Right ventricle myocardium superior (tissue), 1 donor: ENCODE data around the gene ERFE. TPM values are rescaled to one million over a fixed set of nuclear protein-coding genes. Genes with fewer than 3 reads are reported as not detected.
A peak's percentile ranks its signal among the peaks of the same experiment; 100 is the strongest.
"Not testable (repeated sequence)": the region's sequence is repeated elsewhere in the genome, so short reads cannot be mapped to it uniquely, and the experiment has no call there.

Source experiments
- ATAC-seq: fragments of 200-7000 bp; cut with Tn5 transposase; one replicate; pipeline ENCODE4 v1.9.1; 2020; ENCODE audit warnings: mild to moderate bottlenecking; ENCODE audit not compliant: poor library complexity
- DNase-seq: peaks from one replicate; pipeline ENCODE4 v3.0.0-alpha.2; 2020
- intact Hi-C: fragments of 100-400 bp; cut with DNase I; formaldehyde crosslinking; loops from one replicate; pipeline ENCODE4 v1.11.2; 2022
- total RNA-seq: library from RNA; stranded (reverse); fragmentation: NEBNext Ultra II Directional; extraction: Animal tissue kit (Norgen Biotek cat#: 25700); gene quantifications from one replicate; pipeline ENCODE4 v1.2.1, GENCODE V29; 2021
- donor health status: DM: no; HTN: yes; CAD: no; lungs with severe emphysema.

The ERFE gene
- total RNA-seq, 1 donor from 2014 or later: not detected

- intact Hi-C loops: no loop called here
- ATAC-seq: no peak
- no peak for DNase-seq
These were observed 3.6 kb downstream of the ERFE start for GRCh38 chr2:238162251-238162845.

- ATAC-seq: no peak
- DNase-seq: no peak
- intact Hi-C loops: no loop called here
These were observed 4.2 kb downstream of the ERFE start for GRCh38 chr2:238162846-238163441.

DNA sequence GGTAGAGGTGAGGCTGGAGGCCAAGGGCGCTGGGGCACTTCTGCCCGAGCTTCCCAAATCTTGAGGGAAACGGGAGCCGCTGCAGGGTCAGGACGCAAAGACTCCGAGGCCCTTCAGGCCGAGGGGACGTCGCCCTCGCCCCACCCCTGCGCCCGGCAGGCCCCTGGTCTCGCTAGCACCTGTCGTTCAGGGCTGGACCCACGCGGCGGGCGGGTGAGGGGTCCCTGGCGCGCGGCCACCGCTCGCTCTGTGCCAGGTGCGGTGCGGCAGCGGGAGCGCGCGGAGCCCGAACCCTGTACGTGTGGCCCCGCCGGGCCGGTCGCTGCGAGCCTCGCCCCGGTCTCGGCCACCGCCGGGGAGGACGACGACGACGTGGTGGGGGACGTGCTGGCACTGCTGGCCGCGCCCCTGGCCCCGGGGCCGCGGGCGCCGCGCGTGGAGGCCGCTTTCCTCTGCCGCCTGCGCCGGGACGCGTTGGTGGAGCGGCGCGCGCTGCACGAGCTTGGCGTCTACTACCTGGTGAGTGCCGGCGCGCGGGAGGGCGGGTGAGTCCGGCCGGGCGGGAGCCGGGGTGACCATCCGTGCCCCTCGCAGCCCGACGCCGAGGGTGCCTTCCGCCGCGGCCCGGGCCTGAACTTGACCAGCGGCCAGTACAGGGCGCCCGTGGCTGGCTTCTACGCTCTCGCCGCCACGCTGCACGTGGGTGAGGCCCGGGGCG lies 4.9 kb downstream of the ERFE start:
- DNase-seq (no peak), ATAC-seq (no peak)
- intact Hi-C loops: no loop called here

DNA sequence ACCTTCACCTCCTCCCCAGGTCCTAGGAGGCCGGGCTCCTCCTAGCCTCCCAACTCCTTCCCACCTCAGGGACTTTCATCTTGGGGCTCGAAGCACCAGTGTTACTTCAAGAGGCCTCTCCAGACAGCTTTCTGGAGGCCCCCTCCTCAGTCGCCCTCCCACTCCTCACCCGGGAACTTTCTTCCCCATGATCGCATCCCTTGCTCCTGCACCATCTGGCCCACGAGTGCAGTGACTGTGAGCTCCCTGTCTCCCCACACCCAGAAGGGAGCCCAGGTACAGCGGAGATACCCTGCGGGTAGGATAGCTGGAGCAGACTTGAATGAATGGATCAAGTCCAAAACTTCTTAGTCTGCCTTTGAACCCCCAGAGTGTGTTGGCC lies 6.1 kb downstream of the ERFE start:
- DNase-seq (no peak), ATAC-seq (no peak)
- intact Hi-C loops: no loop called here

DNA sequence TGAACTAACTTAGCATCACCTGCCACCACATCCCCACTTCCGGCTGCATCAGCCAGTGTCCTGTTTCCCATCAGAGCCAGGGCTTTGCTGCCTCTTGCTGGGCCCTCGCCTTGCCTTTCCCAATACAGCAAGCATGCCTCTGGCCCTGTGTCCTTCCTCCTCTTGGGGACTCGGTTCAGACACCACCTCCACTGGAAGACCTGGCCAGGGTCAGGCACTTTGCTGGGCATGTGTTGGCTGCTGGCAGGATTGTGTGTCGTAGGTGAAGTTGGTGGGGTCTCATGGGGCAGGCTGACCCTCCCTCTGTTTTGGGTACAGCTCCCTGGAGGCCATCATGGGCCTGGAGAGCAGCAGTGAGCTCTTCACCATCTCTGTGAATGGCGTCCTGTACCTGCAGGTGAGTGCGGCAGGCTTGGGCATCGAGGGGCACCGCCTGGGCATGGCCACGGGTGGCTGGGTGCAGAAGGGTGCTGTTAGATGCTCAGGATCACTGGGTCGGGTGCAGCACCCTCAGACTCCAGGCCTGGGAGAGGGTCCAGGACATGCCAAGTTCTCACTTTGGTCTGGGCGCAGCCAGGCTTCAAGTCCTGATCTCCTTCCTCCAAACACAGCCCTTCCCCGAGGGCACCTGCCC lies 6.6 kb downstream of the ERFE start:
- DNase-seq: peak; percentile 35
- no peak for ATAC-seq
- intact Hi-C loops: no loop called here

DNA sequence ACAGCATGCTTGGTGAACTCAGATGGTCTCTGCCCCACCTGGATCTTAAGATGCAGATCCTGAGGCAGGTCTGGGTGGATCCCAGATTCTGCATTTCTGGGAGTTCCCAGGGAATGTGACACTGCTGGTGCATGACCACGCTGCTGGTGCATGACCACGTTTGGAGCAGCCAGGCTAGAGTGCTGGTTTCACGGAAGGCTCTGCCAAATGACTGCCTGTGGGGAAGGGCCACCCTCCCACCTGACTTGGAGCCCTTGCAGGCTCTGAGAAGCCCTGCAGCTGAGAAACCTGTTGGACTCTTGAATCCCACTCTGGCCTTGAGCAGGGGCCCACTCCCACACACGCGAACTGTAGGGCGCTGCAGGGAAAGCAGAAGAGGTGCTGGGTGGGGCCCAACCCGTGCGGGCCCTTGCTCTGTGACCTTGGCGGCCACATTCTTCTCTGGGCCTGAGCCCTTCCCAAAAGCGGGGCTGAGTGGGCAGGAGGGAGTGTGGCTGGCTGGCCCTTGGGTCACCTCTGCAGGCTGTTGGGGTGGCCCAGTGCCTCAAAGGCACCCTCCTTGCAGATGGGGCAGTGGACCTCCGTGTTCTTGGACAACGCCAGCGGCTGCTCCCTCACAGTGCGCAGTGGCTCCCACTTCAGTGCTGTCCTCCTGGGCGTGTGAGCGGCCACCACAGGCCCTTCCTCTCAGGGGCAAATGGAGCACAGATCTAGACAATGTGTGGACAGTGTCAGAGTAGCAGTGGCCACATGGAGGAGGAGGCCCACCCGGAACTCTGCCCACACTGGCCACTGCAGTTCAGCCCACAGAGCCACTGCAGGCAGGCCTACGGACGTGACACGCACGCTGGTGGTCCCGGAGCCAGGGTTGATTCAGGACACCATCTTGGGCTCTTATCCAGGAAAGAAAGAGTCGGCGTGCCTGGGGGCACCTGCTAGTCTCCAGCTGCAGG lies 7.9 kb downstream of the ERFE start:
- intact Hi-C loops: no loop called here
- ATAC-seq: no peak
- DNase-seq: no peak

GRCh38 chr2:238167344-238167715 lies 8.6 kb downstream of the ERFE start:
- DNase-seq: no peak
- no peak for ATAC-seq
- intact Hi-C loops: no loop called here

GRCh38 chr2:238167761-238168160 lies 9.0 kb downstream of the ERFE start:
- ATAC-seq (no peak), DNase-seq (no peak)
- intact Hi-C loops: no loop called here

- intact Hi-C loops: no loop called here
- no peak for DNase-seq
- ATAC-seq: no peak
These were observed 9.7 kb downstream of the ERFE start for GRCh38 chr2:238168196-238169047.

DNA sequence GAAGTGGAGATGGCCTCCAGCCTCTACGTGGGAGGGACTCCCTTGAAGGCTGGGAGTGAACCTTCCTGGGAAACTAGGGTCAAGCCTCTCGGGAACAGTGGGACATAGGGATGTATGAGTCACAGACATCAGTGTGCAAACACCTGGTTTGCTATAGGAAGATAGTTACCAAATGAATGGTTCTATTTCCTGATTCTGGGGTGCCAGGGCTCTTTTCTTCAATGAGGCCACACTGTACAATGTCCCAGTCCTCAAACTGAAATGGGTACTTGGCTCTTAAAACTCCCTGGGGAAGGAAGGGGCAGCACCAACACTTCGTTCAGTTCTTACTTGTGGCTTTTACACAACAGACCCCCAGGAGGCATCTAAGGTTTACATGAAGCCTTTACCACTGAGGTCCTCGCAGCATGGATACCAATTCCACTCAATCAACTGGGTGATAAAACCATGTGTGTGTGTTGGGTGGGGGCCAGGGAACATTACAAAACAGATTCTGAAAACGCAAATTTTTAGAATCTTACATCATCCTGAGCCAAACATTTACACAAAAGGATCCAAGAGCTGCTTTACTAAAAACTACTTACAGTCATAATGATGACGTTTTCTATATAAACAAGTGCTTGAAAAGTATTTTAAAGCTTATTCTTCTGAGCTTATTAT lies 10.4 kb downstream of the ERFE start:
- intact Hi-C loops: no loop called here
- ATAC-seq (peak; percentile 48), DNase-seq (no peak)

- no peak for DNase-seq
- ATAC-seq: peak; percentile 51
- intact Hi-C loops: no loop called here
These were observed 11.0 kb downstream of the ERFE start for GRCh38 chr2:238169708-238170251.

DNA sequence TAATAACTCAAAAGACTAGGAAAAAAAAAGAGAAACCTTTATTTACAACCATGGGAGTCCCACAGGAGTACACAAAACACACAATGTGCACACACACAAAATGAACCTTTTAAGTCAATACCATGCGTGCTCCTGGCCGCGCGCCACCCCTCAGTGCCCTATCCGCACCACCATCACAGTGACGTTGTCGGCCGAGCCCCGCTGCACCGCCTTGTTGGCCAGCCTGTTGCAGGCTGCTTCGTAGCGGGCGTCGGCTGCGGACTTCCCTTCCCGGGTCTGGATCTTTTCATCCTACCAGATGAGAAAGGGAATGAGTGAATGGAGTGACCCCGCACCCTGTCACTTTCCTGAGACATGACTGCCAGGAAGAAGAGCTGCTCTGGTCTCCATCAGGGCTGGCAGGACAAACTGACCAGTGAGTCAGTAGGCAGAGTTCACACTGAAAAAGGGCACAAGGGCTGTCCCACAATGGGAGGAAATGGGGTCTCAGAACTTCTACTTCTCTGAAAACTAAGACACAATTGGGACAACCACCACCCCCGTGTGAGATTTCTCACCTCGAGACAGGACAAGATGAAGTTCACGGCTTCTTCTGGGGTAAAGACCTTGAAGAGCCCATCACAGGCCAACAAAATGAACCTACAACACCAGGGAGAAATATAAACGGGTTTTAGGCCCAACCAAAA lies 11.8 kb downstream of the ERFE start:
- DNase-seq (no peak), ATAC-seq (no peak)
- intact Hi-C loops: no loop called here

DNA sequence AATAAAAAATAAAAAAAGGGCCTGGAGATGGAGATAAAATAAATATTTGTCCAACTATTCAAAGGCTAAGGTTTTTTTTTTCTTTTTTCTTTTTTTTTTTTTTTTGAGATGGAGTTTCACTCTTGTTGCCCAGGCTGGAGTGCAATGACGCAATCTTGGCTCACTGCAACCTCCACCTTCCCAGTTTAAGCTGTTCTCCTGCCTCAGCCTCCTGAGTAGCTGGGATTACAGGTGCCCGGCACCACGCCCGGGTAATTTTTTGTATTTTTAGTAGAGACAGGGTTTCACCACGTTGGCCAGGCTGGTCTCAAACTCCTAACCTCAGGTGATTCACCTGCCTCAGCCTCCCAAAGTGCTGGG lies 12.3 kb downstream of the ERFE start:
- DNase-seq, ATAC-seq, intact Hi-C loops: not testable (repeated sequence)

GRCh38 chr2:238171575-238172187 lies 12.9 kb downstream of the ERFE start:
- ATAC-seq: no peak
- intact Hi-C loops: no loop called here
- DNase-seq: no peak

GRCh38 chr2:238172439-238172838 lies 13.7 kb downstream of the ERFE start:
- intact Hi-C loops: no loop called here
- DNase-seq (no peak), ATAC-seq (no peak)

GRCh38 chr2:238173692-238174091 lies 14.9 kb downstream of the ERFE start:
- no peak for ATAC-seq
- intact Hi-C loops: no loop called here

More at GRCh38 chr2:238173692-238174091, 14.9 kb downstream of the ERFE start:
- no peak for DNase-seq
